IMR-90 (cell line): ENCODE data around the gene GTF2A1L. TPM values are rescaled to one million over a fixed set of nuclear protein-coding genes. Genes with fewer than 3 reads are reported as not detected.

Experiments
- ATAC-seq: fragments of 200-7000 bp; cut with Tn5 transposase; 2 replicates; pipeline ENCODE4 v1.9.1; 2020; ENCODE audit warnings: low read depth, mild to moderate bottlenecking, moderate library complexity
- BruUV-seq: library from RNA; stranded (reverse); fragments of 400-500 nt; replicated peaks from 2 replicates; lab custom pipeline; 2021; lab: Mats Ljungman, UMichigan
- CTCF ChIA-PET: fragments of 300-600 bp; formaldehyde crosslinking; extraction: SDS; loops from one replicate; lab custom pipeline; 2021; ENCODE audit warnings: antibody characterized with exemption; lab: Yijun Ruan, JAX
- POLR2A ChIA-PET: fragments of 300-600 bp; sonication (Branson Sonifier 250); formaldehyde crosslinking; loops from one replicate; lab custom pipeline; 2022; ENCODE audit warnings: antibody characterized with exemption; ENCODE audit not compliant: unreplicated experiment; lab: Charles Lee
- DNase-seq: peaks from one replicate; pipeline ENCODE4 v3.0.0; 2013
- H2AFZ ChIP-seq: replicated peaks from 2 replicates; pipeline ENCODE3; 2013; ENCODE audit warnings: low read length, mild to moderate bottlenecking; ENCODE audit not compliant: poor library complexity
- H2AK5ac ChIP-seq: 2 replicates; pipeline ENCODE4 v1.6.1; 2013; ENCODE audit warnings: low read depth, low read length, inconsistent platforms
- H2AK9ac ChIP-seq: replicated peaks from 2 replicates; pipeline ENCODE3; 2013; ENCODE audit warnings: mild to moderate bottlenecking, low read depth, low read length, moderate library complexity; ENCODE audit not compliant: poor library complexity
- H2BK120ac ChIP-seq: 2 replicates; pipeline ENCODE4 v1.6.1; 2013; ENCODE audit warnings: low read depth, low read length, inconsistent platforms
- H2BK15ac ChIP-seq: 3 replicates; pipeline ENCODE4 v1.6.1; 2013; ENCODE audit warnings: low read depth, low read length, inconsistent platforms
- H2BK20ac ChIP-seq: 2 replicates; pipeline ENCODE4 v1.6.1; 2013; ENCODE audit warnings: low read depth, mild to moderate bottlenecking, inconsistent platforms, low read length, moderate library complexity
- H2BK5ac ChIP-seq: 2 replicates; pipeline ENCODE4 v1.6.1; 2013; ENCODE audit warnings: mild to moderate bottlenecking, low read depth, low read length, inconsistent platforms; ENCODE audit not compliant: poor library complexity, severe bottlenecking
- H3K14ac ChIP-seq: replicated peaks from 2 replicates; pipeline ENCODE4 v1.6.1; 2013; ENCODE audit warnings: low read depth, low read length, inconsistent platforms
- H3K18ac ChIP-seq: 2 replicates; pipeline ENCODE4 v1.6.1; 2013; ENCODE audit warnings: low read depth, low read length, control low read depth
- H3K23ac ChIP-seq: 2 replicates; pipeline ENCODE4 v1.6.1; 2013; ENCODE audit warnings: low read depth, low read length, inconsistent platforms
- H3K27ac ChIP-seq: 2 replicates; pipeline ENCODE4 v1.5.1; 2013; ENCODE audit warnings: mild to moderate bottlenecking, control low read depth, low read length; ENCODE audit not compliant: insufficient read depth
- H3K27me3 ChIP-seq: 2 replicates; pipeline ENCODE4 v1.6.1; 2013; ENCODE audit warnings: low read length; ENCODE audit not compliant: control insufficient read depth, insufficient read depth
- H3K36me3 ChIP-seq: 2 replicates; pipeline ENCODE4 v1.6.1; 2013; ENCODE audit warnings: low read length, mixed read lengths; ENCODE audit not compliant: control insufficient read depth, insufficient read depth
- H3K4ac ChIP-seq: 2 replicates; pipeline ENCODE4 v1.6.1; 2013; ENCODE audit warnings: low read depth, low read length, inconsistent platforms
- H3K4me1 ChIP-seq: 2 replicates; pipeline ENCODE4 v1.6.1; 2013; ENCODE audit warnings: low read length, mixed read lengths; ENCODE audit not compliant: control insufficient read depth, insufficient read depth
- H3K4me2 ChIP-seq: 2 replicates; pipeline ENCODE4 v1.6.1; 2013; ENCODE audit warnings: low read depth, mild to moderate bottlenecking, control low read depth, low read length, moderate library complexity
- H3K4me3 ChIP-seq: 2 replicates; pipeline ENCODE4 v1.5.1; 2013; ENCODE audit warnings: low read depth, mild to moderate bottlenecking, control low read depth, low read length, moderate library complexity; ENCODE audit not compliant: insufficient read depth
- H3K56ac ChIP-seq: 2 replicates; pipeline ENCODE4 v1.6.1; 2013; ENCODE audit warnings: low read length, inconsistent platforms; ENCODE audit not compliant: insufficient read depth; ENCODE audit errors: extremely low read depth
- H3K79me1 ChIP-seq, 2 experiments: 2 replicates each; pipeline ENCODE4 v1.6.1; 2013; ENCODE audit warnings: low read length in 2 of 2, inconsistent platforms in 1 of 2, low read depth in 1 of 2
- H3K9ac ChIP-seq: 2 replicates; pipeline ENCODE4 v1.6.1; 2013; ENCODE audit warnings: low read depth, low read length, control low read depth
- H3K9me1 ChIP-seq: 2 replicates; pipeline ENCODE4 v1.6.1; 2013; ENCODE audit warnings: low read length, inconsistent platforms; ENCODE audit not compliant: insufficient read depth
- H3K9me3 ChIP-seq: 2 replicates; pipeline ENCODE4 v1.6.1; 2013; ENCODE audit warnings: low read length; ENCODE audit not compliant: control insufficient read depth, insufficient read depth
- H4K20me1 ChIP-seq: 2 replicates; pipeline ENCODE4 v1.6.1; 2013; ENCODE audit warnings: low read length, inconsistent platforms; ENCODE audit not compliant: insufficient read depth
- H4K5ac ChIP-seq: 2 replicates; pipeline ENCODE4 v1.6.1; 2013; ENCODE audit warnings: mild to moderate bottlenecking, low read depth, low read length, control low read depth
- H4K8ac ChIP-seq, 2 experiments: 2 replicates each; pipeline ENCODE4 v1.6.1; 2013; ENCODE audit warnings: low read depth in 2 of 2, low read length in 2 of 2, control low read depth in 1 of 2, inconsistent platforms in 1 of 2
- H4K91ac ChIP-seq: 2 replicates; pipeline ENCODE4 v1.6.1; 2013; ENCODE audit warnings: low read depth, low read length, inconsistent platforms; ENCODE audit not compliant: insufficient read depth
- FOS ChIP-seq: fragments of 150-350 bp; IDR thresholded peaks from 2 replicates; pipeline ENCODE4 v1.6.1; 2016; ENCODE audit warnings: low read depth, low read length
- MAFK ChIP-seq: IDR thresholded peaks from 2 replicates; pipeline ENCODE4 v1.6.1; 2012; ENCODE audit warnings: low read depth, low read length, improper control_type of control experiment
- NFE2L2 ChIP-seq: fragments of 150-350 bp; IDR thresholded peaks from 2 replicates; pipeline ENCODE4 v1.6.1; 2016; ENCODE audit warnings: low read depth, mild to moderate bottlenecking, low read length
- WGBS, 2 experiments: methylation state at CpG; one replicate each; pipeline versions ENCODE4 v1.1.5 to v1.1.7; 2013; ENCODE audit warnings: missing lambda C conversion rate in 2 of 2; ENCODE audit not compliant: insufficient read length in 1 of 2; ENCODE audit errors: extremely low coverage in 2 of 2; 5-methylcytosine and 5-hydroxymethylcytosine counted together
- dilution Hi-C: fragments of 300-500 bp; cut with HindIII; formaldehyde crosslinking; loops from one replicate; pipeline ENCODE4 v1.14.3; 2018; ENCODE audit warnings: low sequenced_read_pairs; ENCODE audit not compliant: unreplicated experiment
- in situ Hi-C: fragments of 300-500 bp; cut with MboI; formaldehyde crosslinking; loops from 3 replicates; pipeline ENCODE4 v1.14.3; 2019; ENCODE audit warnings: low sequenced_read_pairs, inconsistent platforms, mixed read lengths
- intact Hi-C: fragments of 100-400 bp; cut with micrococcal nuclease; formaldehyde crosslinking; loops from 2 replicates; pipeline ENCODE4 v1.10.0; 2022
- polyA plus RNA-seq, 3 experiments: library from polyadenylated mRNA; depleted of rRNA; stranded (reverse); fragments of >200 nt; gene quantifications; 2 replicates each; pipeline ENCODE4 v1.2.3, GENCODE V29; 2012; ENCODE audit warnings: low replicate concordance in 1 of 3
- total RNA-seq: library from RNA; depleted of rRNA; stranded (reverse); fragments of >200 nt; gene quantifications from 2 replicates; pipeline ENCODE4 v1.2.3, GENCODE V29; 2012

Gene GTF2A1L
- total and polyA plus RNA-seq, 2 of the 4 experiments (the other 2 are of a cell fraction) = not detected

DNA sequence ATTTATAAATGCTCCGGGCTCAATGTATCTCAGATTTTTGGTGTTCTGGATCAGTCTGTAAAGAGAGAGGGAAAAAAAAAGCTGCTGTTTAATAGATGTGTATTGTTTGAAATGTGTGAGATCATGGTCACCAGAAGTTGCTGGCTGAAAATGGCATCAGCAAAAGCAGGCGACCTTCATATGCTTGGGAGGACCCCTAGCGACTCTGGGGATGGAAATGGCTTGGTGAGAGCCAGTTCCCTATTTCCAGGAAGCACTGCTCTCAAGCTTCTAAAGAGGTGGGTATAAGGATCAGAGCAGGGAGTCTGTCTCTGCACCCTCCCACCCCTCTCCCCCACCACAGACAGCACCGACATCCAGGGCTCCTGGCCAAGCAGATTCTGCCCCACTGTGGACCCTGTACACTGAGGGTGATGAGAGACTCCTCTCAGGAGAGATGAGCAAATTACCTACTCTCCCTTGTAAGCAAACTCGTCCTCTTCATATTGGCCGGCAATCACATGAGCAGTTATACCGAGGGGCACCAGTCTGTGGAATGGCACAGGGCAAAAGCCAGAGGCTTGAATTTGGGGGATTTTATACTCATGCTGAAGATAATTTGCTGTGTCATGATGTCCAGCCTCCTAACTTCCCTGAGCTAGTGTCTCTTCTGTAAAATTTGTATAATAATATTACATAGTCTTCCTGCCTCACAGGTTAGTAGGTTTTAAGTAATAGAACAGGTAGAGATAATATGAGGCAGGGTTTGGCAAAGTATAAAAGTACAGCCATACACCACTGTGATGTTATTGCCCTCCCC, 108.2 kb downstream of the GTF2A1L start:
- H3K9me1 ChIP-seq = no peaks in the 10 kb centered on the region
- H2BK15ac ChIP-seq = no peak overlapping the region
- no peak overlapping the region for H3K4me3 ChIP-seq
- H3K4me1 ChIP-seq = peaks cover 18% of the 10 kb centered on the region
- no peaks in the 10 kb centered on the region for H3K27me3 ChIP-seq
- H3K79me1 ChIP-seq = no peaks in the 10 kb centered on the region
- POLR2A ChIA-PET = interaction anchor here (0.6 kb wide), 1 partner anchor 32 kb away, joined by 3 read pairs; no protein-coding TSS in a partner anchor
- no peak overlapping the region for H2AK9ac ChIP-seq
- no peak overlapping the region for H2AFZ ChIP-seq
- DNase-seq = no peak
- no peaks in the 10 kb centered on the region for H4K20me1 ChIP-seq
- H3K4me2 ChIP-seq = no peak overlapping the region
- no peak overlapping the region for H3K23ac ChIP-seq
- H4K8ac ChIP-seq = peak overlapping the region in 1 of 2 experiments; percentile 27; a peak in 1 of 4 replicates
- intact Hi-C loops (loop anchor here (10.0 kb wide), 1 partner anchor 519 kb away; no protein-coding TSS in a partner anchor), in situ Hi-C loops (no loop called here), dilution Hi-C loops (no loop called here)
- BruUV-seq = no TSS peak
- no peak overlapping the region for H3K56ac ChIP-seq
- no peak overlapping the region for H2BK5ac ChIP-seq
- H2BK20ac ChIP-seq = no peak overlapping the region; the same call in 1 of the 2 replicates
- H3K4ac ChIP-seq = peak overlapping the region; percentile 55; the same call in 1 of the 2 replicates
- no peak for ATAC-seq
- peak overlapping the region; percentile 57; the same call in 1 of the 2 replicates for H4K5ac ChIP-seq
- H4K91ac ChIP-seq = peak overlapping the region; percentile 66
- no peaks in the 10 kb centered on the region for H3K36me3 ChIP-seq
- H2BK120ac ChIP-seq = peak overlapping the region; percentile 47
- no peak overlapping the region; the same call in 1 of the 2 replicates for H2AK5ac ChIP-seq
- H3K14ac ChIP-seq = 0 out of 2 replicates have a peak overlapping the region, but pooled peaks have one; percentile 16
- 100% methylated on average over 1 of the region's 7 CpGs; no CpG with 5 or more reads in 1 of the 2 experiments for WGBS, 2 experiments
- peak overlapping the region; percentile 20 for H3K18ac ChIP-seq
- CTCF ChIA-PET = no interaction called here
- no peak overlapping the region for H3K9ac ChIP-seq
- peak; percentile 52 for TF ChIP-seq NFE2L2
- TF ChIP-seq FOS = no peak
- TF ChIP-seq MAFK = no peak
- no peak overlapping the region for H3K27ac ChIP-seq
- H3K9me3 ChIP-seq = no peaks in the 10 kb centered on the region
